ENCODE measurements around the gene EFNA5. TPM values are rescaled to one million over a fixed set of nuclear protein-coding genes. Genes with fewer than 3 reads are reported as not detected.
A peak's percentile ranks its signal among the peaks of the same experiment; 100 is the strongest.

EFNA5 gene
- total RNA-seq, 4 donors from 2014 or later: 6.8 to 17.9 (median 11.5) TPM

DNA sequence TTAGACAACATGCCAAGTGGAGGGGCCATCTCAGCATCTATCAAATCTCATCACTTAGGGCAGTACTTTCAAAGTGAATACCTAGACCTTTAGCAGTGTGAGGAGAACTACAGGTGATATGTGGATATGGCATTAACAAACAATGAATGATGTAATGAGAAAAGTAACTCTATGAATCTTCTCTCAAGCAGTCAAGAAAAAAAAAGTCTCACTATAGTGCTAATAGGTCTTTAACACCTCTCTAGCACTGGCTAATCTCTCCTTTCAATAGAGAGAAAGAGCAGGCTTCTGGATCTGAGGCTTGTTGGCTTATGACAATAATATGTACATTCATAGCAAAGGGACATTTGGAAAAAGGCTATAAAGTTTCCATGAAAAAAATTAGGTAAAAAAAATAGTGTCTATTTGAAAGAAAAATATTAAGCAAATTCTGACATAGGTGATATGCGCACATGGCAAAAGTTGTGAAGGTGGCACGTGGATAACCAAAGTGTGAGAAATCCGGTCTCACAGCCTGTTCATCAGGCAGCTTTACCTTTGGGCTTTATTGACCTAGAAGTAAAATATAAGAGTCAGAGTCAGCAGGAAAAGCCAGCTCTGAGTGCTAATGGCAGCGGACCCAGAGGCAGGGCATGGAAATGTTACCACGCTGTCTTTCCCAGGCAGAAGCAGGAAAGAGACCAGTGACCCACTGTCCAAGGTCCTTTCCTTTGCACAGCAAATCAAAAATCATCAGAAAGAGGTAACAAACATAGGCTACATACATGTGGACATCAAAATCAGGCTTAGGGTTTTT, 203.4 kb downstream of the EFNA5 start:
- intact Hi-C loops (cut with DNase I): no loop called here
- no peaks in the 10 kb centered on the region for H3K9me3 ChIP-seq
- WGBS, 2 donors: 70 to 87% methylated on average over 5 of the region's 5 CpGs

DNA sequence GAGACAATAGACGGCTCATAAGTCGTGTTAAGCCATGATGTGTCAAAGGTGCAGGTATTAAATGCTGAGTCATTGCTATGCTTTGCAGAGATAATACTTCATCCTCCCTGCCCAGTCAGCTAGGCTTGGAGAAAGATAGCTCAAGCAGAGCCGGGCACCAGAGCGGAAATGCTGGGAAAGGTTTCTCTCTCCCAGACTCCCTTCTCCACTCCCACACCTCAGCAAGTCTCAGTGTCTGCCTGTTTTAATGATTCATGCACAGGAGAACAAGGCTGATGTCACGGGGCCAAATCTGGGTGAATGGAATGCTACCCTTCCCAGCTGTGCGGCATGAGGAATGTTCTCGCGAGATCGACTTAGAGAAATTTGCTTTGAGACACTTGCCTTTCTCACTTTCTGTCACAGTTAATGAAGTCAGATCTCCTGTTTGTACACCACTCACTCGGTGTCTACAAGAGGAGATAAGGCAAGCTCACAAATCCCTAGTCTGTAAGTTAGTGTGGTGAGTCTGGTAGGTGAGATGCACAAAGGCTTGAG, 204.4 kb downstream of the EFNA5 start:
- no peaks in the 10 kb centered on the region for H3K27me3 ChIP-seq
- intact Hi-C loops (cut with DNase I): no loop called here
- no peak for TF ChIP-seq POLR2A (IDR thresholded peaks at IDR 0.05)
- TF ChIP-seq, protein P1, sequence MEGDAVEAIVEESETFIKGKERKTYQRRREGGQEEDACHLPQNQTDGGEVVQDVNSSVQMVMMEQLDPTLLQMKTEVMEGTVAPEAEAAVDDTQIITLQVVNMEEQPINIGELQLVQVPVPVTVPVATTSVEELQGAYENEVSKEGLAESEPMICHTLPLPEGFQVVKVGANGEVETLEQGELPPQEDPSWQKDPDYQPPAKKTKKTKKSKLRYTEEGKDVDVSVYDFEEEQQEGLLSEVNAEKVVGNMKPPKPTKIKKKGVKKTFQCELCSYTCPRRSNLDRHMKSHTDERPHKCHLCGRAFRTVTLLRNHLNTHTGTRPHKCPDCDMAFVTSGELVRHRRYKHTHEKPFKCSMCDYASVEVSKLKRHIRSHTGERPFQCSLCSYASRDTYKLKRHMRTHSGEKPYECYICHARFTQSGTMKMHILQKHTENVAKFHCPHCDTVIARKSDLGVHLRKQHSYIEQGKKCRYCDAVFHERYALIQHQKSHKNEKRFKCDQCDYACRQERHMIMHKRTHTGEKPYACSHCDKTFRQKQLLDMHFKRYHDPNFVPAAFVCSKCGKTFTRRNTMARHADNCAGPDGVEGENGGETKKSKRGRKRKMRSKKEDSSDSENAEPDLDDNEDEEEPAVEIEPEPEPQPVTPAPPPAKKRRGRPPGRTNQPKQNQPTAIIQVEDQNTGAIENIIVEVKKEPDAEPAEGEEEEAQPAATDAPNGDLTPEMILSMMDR (IDR thresholded peaks at IDR 0.05): no peak
- no peaks in the 10 kb centered on the region for H3K9me3 ChIP-seq
- peaks cover 13 to 77% (median 22%) of the 10 kb centered on the region in 3 donors for H3K4me1 ChIP-seq
- peak overlapping the region; percentile 73 to 80 (median 78) for H3K27ac ChIP-seq
- no peak overlapping the region for H3K4me3 ChIP-seq
- WGBS, 2 donors: 46 to 50% methylated on average over 9 to 10 of the region's 10 CpGs
- DNase-seq: no peak
- no peaks in the 10 kb centered on the region for H3K36me3 ChIP-seq

More for the DNA sequence above, 203.4 kb downstream of the EFNA5 start:
- Histone ChIP-seq H3K4me3 (no peak overlapping the region), H3K27me3 (no peaks in the 10 kb centered on the region), H3K27ac (peak overlapping the region; percentile 73 to 80 (median 78)), H3K4me1 (peaks cover 13 to 84% (median 22%) of the 10 kb centered on the region in 3 donors), H3K36me3 (no peaks in the 10 kb centered on the region)
- no peak for DNase-seq
- TF ChIP-seq POLR2A (IDR thresholded peaks at IDR 0.05): no peak
- TF ChIP-seq, protein P1 (IDR thresholded peaks at IDR 0.05): peak in 1 of 6 experiments; percentile 20

DNA sequence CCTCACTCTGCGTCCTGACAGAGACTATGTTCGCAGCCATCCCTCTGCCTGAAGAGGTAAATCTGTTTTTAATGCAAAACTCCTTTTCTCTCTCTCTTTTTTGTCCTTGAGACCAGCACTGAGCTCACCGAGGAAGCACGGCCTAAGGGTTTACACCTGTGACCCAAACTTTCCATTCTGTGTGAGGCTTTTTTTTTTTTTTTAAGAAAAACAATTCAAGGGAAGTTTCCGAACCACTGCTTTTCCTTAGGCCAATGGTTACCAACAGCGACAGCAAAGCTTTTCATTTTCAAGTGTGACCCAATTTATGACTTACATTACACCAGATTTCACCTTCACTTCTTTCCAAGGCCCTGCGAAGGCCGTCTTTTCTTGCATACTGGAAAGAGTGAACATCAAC, 205.9 kb downstream of the EFNA5 start:
- Histone ChIP-seq H3K4me1 (peaks cover 12 to 70% (median 19%) of the 10 kb centered on the region in 3 donors), H3K27ac (peak overlapping the region in 2 of 4 donors; percentile 1 to 73), H3K27me3 (no peaks in the 10 kb centered on the region), H3K36me3 (no peaks in the 10 kb centered on the region), H3K9me3 (no peaks in the 10 kb centered on the region), H3K4me3 (no peak overlapping the region)
- 84 to 85% methylated on average over 8 of the region's 8 CpGs for WGBS, 2 donors
- no peak for DNase-seq
- TF ChIP-seq POLR2A (IDR thresholded peaks at IDR 0.05): no peak
- TF ChIP-seq, protein P1 (IDR thresholded peaks at IDR 0.05): no peak
- intact Hi-C loops (cut with DNase I): no loop called here

DNA sequence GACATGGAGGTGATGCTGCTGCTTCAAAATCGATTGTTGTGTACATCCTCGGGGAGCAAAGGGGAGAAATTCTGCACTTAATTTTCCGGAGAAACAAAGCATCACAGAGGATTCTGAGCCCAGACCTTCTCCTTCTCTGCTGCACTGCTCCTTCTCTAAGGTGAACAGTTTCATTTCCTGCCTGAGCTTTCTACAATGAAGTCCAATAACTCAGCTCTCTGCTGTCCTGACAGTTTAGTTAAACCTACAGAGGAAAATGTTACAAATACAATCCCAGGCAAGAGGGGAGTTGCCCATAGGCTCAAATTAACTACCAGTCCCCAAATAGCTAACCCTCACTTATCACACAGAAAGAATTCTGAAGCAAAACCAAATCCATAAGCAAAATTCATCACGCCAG, 206.3 kb downstream of the EFNA5 start:
- DNase-seq: no peak
- 75 to 80% methylated on average over 4 of the region's 4 CpGs for WGBS, 2 donors
- Histone ChIP-seq H3K9me3 (no peaks in the 10 kb centered on the region), H3K36me3 (no peaks in the 10 kb centered on the region), H3K27me3 (no peaks in the 10 kb centered on the region), H3K4me3 (no peak overlapping the region), H3K4me1 (peaks cover 9 to 65% (median 15%) of the 10 kb centered on the region in 3 donors), H3K27ac (peak overlapping the region in 1 of 4 donors; percentile 1)
- intact Hi-C loops (cut with DNase I): no loop called here
- no peak for TF ChIP-seq POLR2A (IDR thresholded peaks at IDR 0.05)
- TF ChIP-seq, protein P1 (IDR thresholded peaks at IDR 0.05): no peak

DNA sequence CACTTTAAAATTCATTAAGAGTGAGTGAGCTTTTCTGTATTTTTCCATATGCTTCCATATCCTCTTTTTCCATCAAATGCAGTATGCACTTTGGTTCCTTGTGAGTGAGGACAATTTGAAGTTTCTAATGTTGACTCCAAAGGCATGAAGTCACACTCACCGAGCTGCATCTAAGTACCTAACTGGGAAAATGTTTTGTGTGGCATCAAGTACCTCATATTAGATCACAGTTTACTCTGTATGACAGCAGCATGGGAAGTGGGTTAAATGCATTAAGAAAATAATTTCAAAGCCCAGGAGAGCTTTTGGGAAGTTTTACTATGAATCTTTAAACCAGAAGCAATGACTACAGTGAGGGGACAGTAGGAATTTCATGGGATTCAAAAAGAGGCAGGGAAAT, 207.0 kb downstream of the EFNA5 start:
- WGBS, 2 donors: 92 to 94% methylated on average over 1 of the region's 1 CpG
- no peak for DNase-seq
- TF ChIP-seq POLR2A (IDR thresholded peaks at IDR 0.05): no peak
- TF ChIP-seq, protein P1 (IDR thresholded peaks at IDR 0.05): no peak
- Histone ChIP-seq H3K36me3 (no peaks in the 10 kb centered on the region), H3K27me3 (no peaks in the 10 kb centered on the region), H3K4me3 (no peak overlapping the region), H3K9me3 (no peaks in the 10 kb centered on the region), H3K4me1 (peaks cover 3 to 58% (median 11%) of the 10 kb centered on the region in 3 donors), H3K27ac (no peak overlapping the region)
- intact Hi-C loops (cut with DNase I): no loop called here

Measured in esophagus squamous epithelium (tissue), 5 donors.